Tibial artery (tissue), 4 donors: ENCODE measurements around the gene KDSR.
A peak's percentile ranks its signal among the peaks of the same experiment; 100 is the strongest.

Source experiments
- DNase-seq, 2 donors: peaks; one replicate each; pipeline ENCODE4 v3.0.0-alpha.2; 2019
- H3K27ac ChIP-seq, 2 donors: fragments of 200-600 bp; sonication (generic) in 1 of 2; 1 replicate in 1 of 2; 2 replicates in 1 of 2; pipeline ENCODE4 v1.5.1; 2018 to 2019; ENCODE audit warnings: mild to moderate bottlenecking in 1 of 2
- H3K27me3 ChIP-seq, 2 donors: fragments of 200-600 bp; sonication (generic) in 1 of 2; one replicate each; pipeline versions ENCODE4 v1.5.1 to v1.6.0; 2016 to 2019
- H3K36me3 ChIP-seq, 3 donors: fragments of 200-600 bp; sonication (generic) in 2 of 3; one replicate each; pipeline ENCODE4 v1.5.1; 2016 to 2019; ENCODE audit warnings: mild to moderate bottlenecking in 2 of 3
- H3K4me1 ChIP-seq, 4 donors: fragments of 200-600 bp; sonication (generic) in 2 of 4; 1 replicate in 3 of 4; 2 replicates in 1 of 4; pipeline ENCODE4 v1.5.1; 2016 to 2019
- H3K4me3 ChIP-seq, 2 donors: fragments of 200-600 bp; sonication (generic) in 1 of 2; 1 replicate in 1 of 2; 2 replicates in 1 of 2; pipeline ENCODE4 v1.5.1; 2018 to 2019; ENCODE audit warnings: mild to moderate bottlenecking in 2 of 2
- H3K9me3 ChIP-seq, 3 donors: fragments of 200-600 bp; sonication (generic) in 1 of 3; one replicate each; pipeline ENCODE4 v1.5.1; 2016 to 2019
- intact Hi-C: fragments of 100-400 bp; cut with DNase I; formaldehyde crosslinking; loops from one replicate; pipeline ENCODE4 v1.15.0; 2023; ENCODE audit warnings: low total_unique reads
- TF ChIP-seq, protein P1 (sequence below), 2 experiments: fragments of 200-600 bp in 1 of 2; fragments of 450-650 bp in 1 of 2; IDR thresholded peaks; one replicate each; pipeline ENCODE4 v1.5.1; 2017 to 2019; ENCODE audit warnings: antibody characterized with exemption in 2 of 2, mild to moderate bottlenecking in 1 of 2, moderate library complexity in 1 of 2

Gene KDSR

DNA sequence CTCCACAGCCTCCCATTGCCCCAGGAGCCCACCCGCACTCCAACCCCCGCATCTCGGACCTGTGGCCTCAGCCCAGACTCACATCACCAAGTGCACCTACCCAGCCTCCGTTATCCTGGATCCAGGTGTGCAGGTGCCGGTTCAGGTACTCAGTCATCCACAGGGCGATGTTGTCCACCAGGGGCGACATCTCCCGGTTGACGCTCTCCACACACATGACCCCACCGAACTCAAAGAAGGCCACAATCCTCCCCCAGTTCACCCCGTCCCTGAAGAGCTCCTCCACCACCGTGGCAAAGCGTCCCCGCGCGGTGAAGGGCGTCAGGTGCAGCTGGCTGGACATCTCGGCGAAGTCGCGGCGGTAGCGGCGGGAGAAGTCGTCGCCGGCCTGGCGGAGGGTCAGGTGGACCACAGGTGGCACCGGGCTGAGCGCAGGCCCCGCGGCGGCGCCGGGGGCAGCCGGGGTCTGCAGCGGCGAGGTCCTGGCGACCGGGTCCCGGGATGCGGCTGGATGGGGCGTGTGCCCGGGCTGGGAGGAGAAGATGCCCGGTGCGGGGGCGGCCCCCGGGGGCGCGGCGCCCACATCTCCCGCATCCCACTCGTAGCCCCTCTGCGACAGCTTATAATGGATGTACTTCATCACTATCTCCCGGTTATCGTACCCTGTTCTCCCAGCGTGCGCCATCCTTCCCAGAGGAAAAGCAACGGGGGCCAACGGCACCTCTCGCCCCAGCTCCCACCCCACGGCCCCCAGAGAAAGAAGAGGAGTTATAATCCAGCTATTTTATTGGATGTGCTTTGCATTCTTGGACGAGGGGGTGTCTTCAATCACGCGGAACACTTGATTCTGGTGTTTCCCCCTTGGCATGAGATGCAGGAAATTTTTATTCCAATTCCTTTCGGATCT is 48.8 kb downstream of the KDSR start:
- H3K9me3 ChIP-seq = no peaks in the 10 kb centered on the region
- H3K36me3 ChIP-seq = no peaks in the 10 kb centered on the region
- peak overlapping the region; percentile 70 to 85 for H3K4me3 ChIP-seq
- peak overlapping the region; percentile 83 to 91 for H3K27ac ChIP-seq
- peak; percentile 67 to 88 for DNase-seq
- H3K27me3 ChIP-seq = no peaks in the 10 kb centered on the region
- peaks cover 0 to 70% (median 31%) of the 10 kb centered on the region in 4 donors for H3K4me1 ChIP-seq
- intact Hi-C loops = loop anchor here (2.0 kb wide), 2 partner anchors 49 to 57 kb away; no protein-coding TSS in a partner anchor
- TF ChIP-seq, protein P1, sequence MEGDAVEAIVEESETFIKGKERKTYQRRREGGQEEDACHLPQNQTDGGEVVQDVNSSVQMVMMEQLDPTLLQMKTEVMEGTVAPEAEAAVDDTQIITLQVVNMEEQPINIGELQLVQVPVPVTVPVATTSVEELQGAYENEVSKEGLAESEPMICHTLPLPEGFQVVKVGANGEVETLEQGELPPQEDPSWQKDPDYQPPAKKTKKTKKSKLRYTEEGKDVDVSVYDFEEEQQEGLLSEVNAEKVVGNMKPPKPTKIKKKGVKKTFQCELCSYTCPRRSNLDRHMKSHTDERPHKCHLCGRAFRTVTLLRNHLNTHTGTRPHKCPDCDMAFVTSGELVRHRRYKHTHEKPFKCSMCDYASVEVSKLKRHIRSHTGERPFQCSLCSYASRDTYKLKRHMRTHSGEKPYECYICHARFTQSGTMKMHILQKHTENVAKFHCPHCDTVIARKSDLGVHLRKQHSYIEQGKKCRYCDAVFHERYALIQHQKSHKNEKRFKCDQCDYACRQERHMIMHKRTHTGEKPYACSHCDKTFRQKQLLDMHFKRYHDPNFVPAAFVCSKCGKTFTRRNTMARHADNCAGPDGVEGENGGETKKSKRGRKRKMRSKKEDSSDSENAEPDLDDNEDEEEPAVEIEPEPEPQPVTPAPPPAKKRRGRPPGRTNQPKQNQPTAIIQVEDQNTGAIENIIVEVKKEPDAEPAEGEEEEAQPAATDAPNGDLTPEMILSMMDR (IDR thresholded peaks at IDR 0.05) = peak; percentile 79 to 84

DNA sequence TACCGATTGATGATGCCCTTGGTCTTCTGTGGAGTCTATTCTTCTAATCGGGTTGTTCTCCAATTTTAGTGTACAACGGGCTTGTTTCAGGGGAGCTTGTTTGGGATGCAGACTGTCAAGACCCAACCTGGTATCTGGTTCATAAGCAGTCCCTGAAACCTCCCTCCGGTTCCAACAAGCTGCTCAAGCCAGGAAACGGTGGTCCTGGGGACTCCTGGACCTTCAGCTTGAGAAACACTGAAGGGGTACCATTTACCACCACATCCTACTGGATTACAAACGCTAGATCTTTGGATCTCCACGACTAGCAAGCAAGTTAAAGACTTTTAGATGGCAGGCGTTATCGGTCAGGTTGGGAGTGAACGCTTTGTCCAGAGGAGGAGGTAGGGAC is 49.5 kb downstream of the KDSR start:
- Histone ChIP-seq H3K36me3 (no peaks in the 10 kb centered on the region), H3K4me3 (peak overlapping the region; percentile 70 to 85), H3K9me3 (no peaks in the 10 kb centered on the region), H3K27ac (peak overlapping the region; percentile 83 to 91), H3K27me3 (no peaks in the 10 kb centered on the region), H3K4me1 (peaks cover 0 to 73% (median 32%) of the 10 kb centered on the region in 4 donors)
- TF ChIP-seq, protein P1 (IDR thresholded peaks at IDR 0.05) = no peak
- intact Hi-C loops = no loop called here
- no peak for DNase-seq

DNA sequence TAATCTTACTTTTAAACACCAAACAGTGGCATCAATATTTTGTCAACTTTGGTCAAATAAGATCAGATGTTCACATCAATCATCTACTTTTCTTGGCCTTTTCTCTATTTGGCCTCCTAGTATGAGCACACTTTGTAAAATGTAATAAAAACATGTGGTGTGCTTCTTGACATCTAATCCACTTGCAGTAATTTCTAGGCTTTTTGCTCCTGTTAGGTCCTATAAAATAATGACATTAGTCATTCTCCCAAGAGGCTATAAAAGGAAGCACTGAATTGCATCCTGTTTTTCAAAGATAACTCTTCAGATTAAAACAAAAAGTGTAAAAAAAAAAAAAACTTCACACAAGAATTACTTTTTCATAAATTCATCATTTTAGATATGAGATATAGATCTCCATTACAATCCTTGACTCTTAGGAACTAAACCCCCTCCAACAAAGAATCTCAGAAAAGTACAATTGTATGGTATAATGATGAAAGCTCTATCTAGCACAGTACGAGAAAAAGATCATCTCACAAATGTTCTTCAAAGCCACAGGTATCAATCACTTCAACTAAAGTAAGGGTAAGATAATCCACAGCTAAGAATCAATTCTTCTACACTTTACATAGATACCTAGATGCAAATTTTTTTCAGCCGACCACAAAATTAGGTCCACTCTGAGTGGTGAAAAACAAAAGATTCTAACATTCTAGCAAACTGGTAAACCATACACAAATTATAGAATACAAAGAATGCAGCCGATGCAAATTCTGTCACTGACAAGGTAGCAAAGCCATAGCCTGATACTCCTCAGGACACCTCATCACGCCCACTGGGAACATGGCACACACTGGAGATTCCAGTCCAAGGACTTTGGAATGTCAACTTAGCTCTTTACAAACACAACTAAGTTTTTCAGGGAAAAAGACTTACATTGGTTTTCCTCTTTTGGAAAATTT is 50.1 kb downstream of the KDSR start:
- no peaks in the 10 kb centered on the region for H3K27me3 ChIP-seq
- TF ChIP-seq, protein P1 (IDR thresholded peaks at IDR 0.05) = no peak
- peaks cover 0 to 73% (median 28%) of the 10 kb centered on the region in 4 donors for H3K4me1 ChIP-seq
- H3K27ac ChIP-seq = peak overlapping the region; percentile 83 to 91
- H3K4me3 ChIP-seq = peak overlapping the region; percentile 70 to 85
- DNase-seq = no peak
- no peaks in the 10 kb centered on the region for H3K9me3 ChIP-seq
- intact Hi-C loops = no loop called here
- no peaks in the 10 kb centered on the region for H3K36me3 ChIP-seq

DNA sequence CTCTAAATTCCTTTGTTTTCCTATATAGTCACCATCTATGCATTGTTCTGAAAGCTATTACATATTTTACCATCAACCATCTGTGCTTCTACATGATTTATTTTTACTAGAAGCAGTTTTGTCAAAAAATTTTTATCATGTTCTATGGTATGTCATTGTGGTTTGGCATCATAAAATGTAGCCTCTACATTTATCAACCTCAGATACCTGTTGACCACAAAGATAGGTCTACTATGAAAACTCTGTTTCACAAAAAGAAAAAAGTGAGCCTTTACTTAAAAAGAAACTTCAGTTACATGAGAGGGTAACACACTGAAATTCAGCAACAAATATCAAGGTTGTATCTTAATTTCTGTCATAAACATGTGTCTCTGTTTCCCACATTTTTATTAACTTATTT is 51.1 kb downstream of the KDSR start:
- Histone ChIP-seq H3K4me1 (peaks cover 0 to 73% (median 23%) of the 10 kb centered on the region in 4 donors), H3K4me3 (peak overlapping the region; percentile 6 to 7), H3K27me3 (no peaks in the 10 kb centered on the region), H3K27ac (peak overlapping the region; percentile 83 to 91), H3K9me3 (no peaks in the 10 kb centered on the region), H3K36me3 (no peaks in the 10 kb centered on the region)
- no peak for DNase-seq
- intact Hi-C loops = no loop called here
- TF ChIP-seq, protein P1 (IDR thresholded peaks at IDR 0.05) = no peak

DNA sequence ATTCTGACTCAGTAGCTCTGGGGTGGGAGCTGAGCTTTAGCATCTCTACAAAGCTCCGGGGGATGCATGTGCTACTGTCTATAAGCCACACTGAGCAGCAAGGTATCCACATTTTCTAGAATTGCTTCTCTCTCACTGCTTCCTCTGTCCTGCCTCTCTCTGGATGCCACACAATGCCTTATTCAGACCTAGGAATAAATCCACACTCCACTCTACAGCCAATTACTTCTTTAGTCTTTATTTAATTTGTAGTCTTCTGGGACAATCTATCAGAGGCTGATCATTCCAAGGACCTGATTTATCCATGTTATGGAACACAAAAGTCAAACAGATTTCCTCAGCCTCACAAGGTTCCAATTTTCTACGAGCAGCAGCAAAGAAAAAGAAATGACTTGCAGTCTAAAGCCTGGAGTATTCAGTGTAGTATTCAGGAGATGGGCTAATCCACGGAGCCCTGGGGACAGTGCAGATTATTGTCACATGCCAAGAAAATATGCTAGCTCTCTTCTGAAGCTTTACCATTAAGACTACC is 51.8 kb downstream of the KDSR start:
- intact Hi-C loops = no loop called here
- Histone ChIP-seq H3K27ac (peak overlapping the region in 1 of 2 donors; percentile 83), H3K4me3 (peak overlapping the region; percentile 6 to 7), H3K4me1 (peaks cover 0 to 69% (median 19%) of the 10 kb centered on the region in 4 donors), H3K27me3 (no peaks in the 10 kb centered on the region), H3K9me3 (no peaks in the 10 kb centered on the region), H3K36me3 (no peaks in the 10 kb centered on the region)
- TF ChIP-seq, protein P1 (IDR thresholded peaks at IDR 0.05) = no peak
- no peak for DNase-seq
